Hepatocyte (in vitro differentiated cells): ENCODE results near the gene TERB2. TPM values are rescaled to one million over a fixed set of nuclear protein-coding genes. Genes with fewer than 3 reads are reported as not detected.
"Not testable (repeated sequence)": the region's sequence is repeated elsewhere in the genome, so short reads cannot be mapped to it uniquely, and the experiment has no call there.

Experiments used
- DNase-seq: peaks from one replicate; pipeline ENCODE4 v3.0.0-alpha.2; 2016; ENCODE audit warnings: low spot score
- H2AFZ ChIP-seq: fragments of 200-600 bp; sonication (generic); 2 replicates; pipeline ENCODE4 v1.6.0; 2016; ENCODE audit warnings: antibody characterized with exemption, mild to moderate bottlenecking
- H3K27ac ChIP-seq: fragments of 200-600 bp; sonication (generic); 2 replicates; pipeline ENCODE4 v1.5.1; 2016; ENCODE audit warnings: mild to moderate bottlenecking
- H3K27me3 ChIP-seq: fragments of 200-600 bp; sonication (generic); 2 replicates; pipeline ENCODE4 v1.6.1; 2016
- H3K36me3 ChIP-seq: fragments of 200-600 bp; sonication (generic); replicated peaks from 2 replicates; pipeline ENCODE4 v1.5.1; 2016; ENCODE audit warnings: low read depth; ENCODE audit not compliant: insufficient read depth
- H3K4me1 ChIP-seq: fragments of 200-600 bp; sonication (generic); 2 replicates; pipeline ENCODE4 v1.5.1; 2016; ENCODE audit warnings: mild to moderate bottlenecking, moderate library complexity; ENCODE audit not compliant: insufficient read depth
- H3K4me2 ChIP-seq: fragments of 200-600 bp; sonication (generic); 2 replicates; pipeline ENCODE4 v1.6.0; 2016
- H3K4me3 ChIP-seq: fragments of 200-600 bp; sonication (generic); 2 replicates; pipeline ENCODE4 v1.5.1; 2016; ENCODE audit warnings: mild to moderate bottlenecking
- H3K79me2 ChIP-seq: fragments of 200-600 bp; sonication (generic); 2 replicates; pipeline ENCODE4 v1.6.0; 2017; ENCODE audit warnings: mild to moderate bottlenecking
- H3K9me2 ChIP-seq: fragments of 200-600 bp; sonication (generic); replicated peaks from 2 replicates; pipeline ENCODE4 v1.6.0; 2017; ENCODE audit warnings: mild to moderate bottlenecking; ENCODE audit not compliant: insufficient read depth
- H3K9me3 ChIP-seq: fragments of 200-600 bp; sonication (generic); 2 replicates; pipeline ENCODE4 v1.5.1; 2016; ENCODE audit warnings: low read depth, mild to moderate bottlenecking
- H4K20me1 ChIP-seq: fragments of 200-600 bp; sonication (generic); 2 replicates; pipeline ENCODE4 v1.6.0; 2016; ENCODE audit warnings: mild to moderate bottlenecking; ENCODE audit not compliant: insufficient read depth, poor library complexity, severe bottlenecking
- CTCF ChIP-seq: fragments of 200-600 bp; sonication (generic); IDR thresholded peaks from 2 replicates; pipeline ENCODE4 v1.5.1; 2016; ENCODE audit warnings: antibody characterized with exemption, mild to moderate bottlenecking; ENCODE audit not compliant: poor library complexity
- EZH2 ChIP-seq: fragments of 200-600 bp; sonication (generic); IDR thresholded peaks from 2 replicates; pipeline ENCODE4 v1.6.1; 2016; ENCODE audit warnings: antibody characterized with exemption, mild to moderate bottlenecking, borderline replicate concordance
- EZH2phosphoT487 ChIP-seq: fragments of 200-600 bp; sonication (generic); IDR thresholded peaks from one replicate; pipeline ENCODE4 v1.6.1; 2018; ENCODE audit warnings: antibody characterized with exemption, mild to moderate bottlenecking, low read depth, moderate library complexity; ENCODE audit not compliant: unreplicated experiment, severe bottlenecking
- WGBS: methylation state at CpG from one replicate; pipeline ENCODE4 v1.1.6; 2016; ENCODE audit warnings: low lambda C conversion rate; ENCODE audit errors: missing lambda C conversion rate; 5-methylcytosine and 5-hydroxymethylcytosine counted together
- polyA plus RNA-seq: library from polyadenylated mRNA; unstranded; fragments of >200 nt; fragmentation: Nextera tagmentation; extraction: Ambion mirVana; gene quantifications from 2 replicates; pipeline ENCODE4 v1.2.1, GENCODE V29; 2016
- total RNA-seq: library from RNA; depleted of rRNA; stranded (reverse); fragments of >200 nt; gene quantifications from 2 replicates; pipeline ENCODE4 v1.2.3, GENCODE V29; 2014

TERB2 gene
- total and polyA plus RNA-seq, 2 experiments from 2014 or later, result not detected

- not testable (repeated sequence) for H3K9me3 ChIP-seq, H3K27ac ChIP-seq, H3K36me3 ChIP-seq, H3K4me3 ChIP-seq, H3K27me3 ChIP-seq, H2AFZ ChIP-seq, DNase-seq, H3K4me2 ChIP-seq, H3K79me2 ChIP-seq, H4K20me1 ChIP-seq, H3K9me2 ChIP-seq, H3K4me1 ChIP-seq
- WGBS, result 89% methylated on average over 1 of the region's 3 CpGs
Measured at GRCh38 chr15:44988184-44988869, 31.8 kb downstream of the TERB2 start.

- H3K9me3 ChIP-seq, H3K4me2 ChIP-seq, H3K4me3 ChIP-seq, H3K27ac ChIP-seq, H3K4me1 ChIP-seq, H4K20me1 ChIP-seq, H3K79me2 ChIP-seq, H3K9me2 ChIP-seq, H2AFZ ChIP-seq, DNase-seq, H3K27me3 ChIP-seq, H3K36me3 ChIP-seq: not testable (repeated sequence)
- WGBS, result 94% methylated on average over 4 of the region's 5 CpGs
Measured at GRCh38 chr15:44988870-44989219, 32.4 kb downstream of the TERB2 start.

GRCh38 chr15:44997632-44998031 is 41.1 kb downstream of the TERB2 start:
- H3K27me3 ChIP-seq, DNase-seq, H2AFZ ChIP-seq, H3K36me3 ChIP-seq, H3K9me2 ChIP-seq, H4K20me1 ChIP-seq, H3K27ac ChIP-seq, H3K4me1 ChIP-seq, H3K4me3 ChIP-seq, H3K4me2 ChIP-seq, H3K79me2 ChIP-seq, H3K9me3 ChIP-seq: not testable (repeated sequence)
- WGBS, result 77% methylated on average over 3 of the region's 3 CpGs

- Histone ChIP-seq H3K9me2 (no peaks in the 10 kb centered on the region), H3K79me2 (no peaks in the 10 kb centered on the region), H3K27ac (no peak overlapping the region), H4K20me1 (no peaks in the 10 kb centered on the region), H3K36me3 (no peaks in the 10 kb centered on the region), H3K27me3 (no peaks in the 10 kb centered on the region), H3K9me3 (no peaks in the 10 kb centered on the region), H2AFZ (no peak overlapping the region), H3K4me1 (peaks cover 9% of the 10 kb centered on the region), H3K4me2 (no peak overlapping the region), H3K4me3 (no peak overlapping the region)
- no peak for DNase-seq
- WGBS, result 93% methylated on average over 2 of the region's 2 CpGs
- no peak for TF ChIP-seq EZH2
- TF ChIP-seq CTCF, result no peak
- TF ChIP-seq EZH2phosphoT487, result no peak
Measured at GRCh38 chr15:44999105-44999504, 42.6 kb downstream of the TERB2 start.

GRCh38 chr15:45001180-45001579 is 44.7 kb downstream of the TERB2 start:
- H3K27ac ChIP-seq, H3K36me3 ChIP-seq, H3K79me2 ChIP-seq, H3K27me3 ChIP-seq, H3K9me2 ChIP-seq, DNase-seq, H4K20me1 ChIP-seq, H2AFZ ChIP-seq, H3K4me2 ChIP-seq, H3K4me3 ChIP-seq, H3K9me3 ChIP-seq: not testable (repeated sequence)
- 44% methylated on average over 1 of the region's 1 CpG for WGBS
- peaks cover 14% of the 10 kb centered on the region for H3K4me1 ChIP-seq

- not testable (repeated sequence) for H3K79me2 ChIP-seq
Measured at GRCh38 chr15:45003731-45004410, 47.4 kb downstream of the TERB2 start.

GRCh38 chr15:45004590-45005175 is 48.2 kb downstream of the TERB2 start:
- not testable (repeated sequence) for H3K9me2 ChIP-seq, H3K27me3 ChIP-seq, H3K4me2 ChIP-seq, H3K27ac ChIP-seq, H3K79me2 ChIP-seq, H3K36me3 ChIP-seq, H3K9me3 ChIP-seq, H3K4me3 ChIP-seq, H2AFZ ChIP-seq, DNase-seq, H4K20me1 ChIP-seq
- peaks cover 14% of the 10 kb centered on the region for H3K4me1 ChIP-seq
- WGBS, result 95% methylated on average over 5 of the region's 5 CpGs

More at GRCh38 chr15:45003731-45004410, 47.4 kb downstream of the TERB2 start:
- H3K36me3 ChIP-seq, H3K9me3 ChIP-seq, H3K4me3 ChIP-seq, H3K27me3 ChIP-seq, H2AFZ ChIP-seq, H4K20me1 ChIP-seq, H3K4me2 ChIP-seq, H3K9me2 ChIP-seq, DNase-seq: not testable (repeated sequence)
- Histone ChIP-seq H3K27ac (peak overlapping the region; percentile 33), H3K4me1 (peaks cover 14% of the 10 kb centered on the region)
- 48% methylated on average over 2 of the region's 2 CpGs for WGBS
